Neural progenitor cell (in vitro differentiated cells): ENCODE measurements around the gene YARS1. TPM values are rescaled to one million over a fixed set of nuclear protein-coding genes. Genes with fewer than 3 reads are reported as not detected.

Source experiments
- DNase-seq: peaks from one replicate; pipeline ENCODE4 v3.0.0-alpha.2; 2016; ENCODE audit warnings: low spot score
- H2AFZ ChIP-seq: fragments of 200-600 bp; sonication (generic); replicated peaks from 2 replicates; pipeline ENCODE4 v1.6.1; 2016; ENCODE audit warnings: antibody characterized with exemption
- H3F3A ChIP-seq: fragments of 200-600 bp; sonication (generic); 2 replicates; pipeline ENCODE4 v1.6.1; 2016; ENCODE audit warnings: antibody characterized with exemption, low read depth
- H3K27ac ChIP-seq: fragments of 200-600 bp; sonication (generic); 2 replicates; pipeline ENCODE4 v1.5.1; 2016; ENCODE audit warnings: mild to moderate bottlenecking
- H3K27me3 ChIP-seq: fragments of 200-600 bp; sonication (generic); 2 replicates; pipeline ENCODE4 v1.6.1; 2016; ENCODE audit warnings: mild to moderate bottlenecking, moderate library complexity
- H3K36me3 ChIP-seq: fragments of 200-600 bp; sonication (generic); 2 replicates; pipeline ENCODE4 v1.5.1; 2016
- H3K4me1 ChIP-seq: fragments of 200-600 bp; sonication (generic); 2 replicates; pipeline ENCODE4 v1.6.1; 2016; ENCODE audit warnings: mixed run types
- H3K4me2 ChIP-seq: fragments of 200-600 bp; sonication (generic); 2 replicates; pipeline ENCODE4 v1.6.1; 2016
- H3K4me3 ChIP-seq: fragments of 200-600 bp; sonication (generic); 2 replicates; pipeline ENCODE4 v1.5.1; 2016
- H3K79me2 ChIP-seq: fragments of 200-600 bp; sonication (generic); 2 replicates; pipeline ENCODE4 v1.6.1; 2016; ENCODE audit warnings: low read depth
- H3K9ac ChIP-seq: fragments of 200-600 bp; sonication (generic); 2 replicates; pipeline ENCODE4 v1.6.1; 2016
- H3K9me3 ChIP-seq: fragments of 200-600 bp; sonication (generic); 2 replicates; pipeline ENCODE4 v1.5.1; 2016; ENCODE audit warnings: low read depth
- H4K20me1 ChIP-seq: fragments of 200-600 bp; sonication (generic); 2 replicates; pipeline ENCODE4 v1.6.1; 2016; ENCODE audit warnings: low read depth
- H3K27ac Mint-ChIP-seq: 3 replicates; pipeline ENCODE4 v1.8.0; 2021; ENCODE audit warnings: mixed read lengths
- H3K27me3 Mint-ChIP-seq: 2 replicates; pipeline ENCODE4 v1.8.0; 2022; ENCODE audit warnings: low read depth, mild to moderate bottlenecking, inconsistent platforms, moderate library complexity, mixed read lengths; ENCODE audit not compliant: insufficient read depth
- H3K36me3 Mint-ChIP-seq: 3 replicates; pipeline ENCODE4 v1.8.0; 2021; ENCODE audit warnings: mixed read lengths
- H3K4me1 Mint-ChIP-seq: 3 replicates; pipeline ENCODE4 v1.8.0; 2021; ENCODE audit warnings: mixed read lengths
- H3K4me3 Mint-ChIP-seq: 3 replicates; pipeline ENCODE4 v1.8.0; 2021; ENCODE audit warnings: mild to moderate bottlenecking, moderate library complexity, mixed read lengths
- H3K9me3 Mint-ChIP-seq: 3 replicates; pipeline ENCODE4 v1.8.0; 2020; ENCODE audit warnings: mixed read lengths
- EZH2 ChIP-seq: fragments of 200-600 bp; sonication (generic); IDR thresholded peaks from 2 replicates; pipeline ENCODE4 v1.6.1; 2017; ENCODE audit warnings: antibody characterized with exemption, mild to moderate bottlenecking, moderate library complexity
- EZH2phosphoT487 ChIP-seq: fragments of 200-600 bp; sonication (generic); IDR thresholded peaks from 2 replicates; pipeline ENCODE4 v1.6.1; 2017; ENCODE audit warnings: antibody characterized with exemption
- total RNA-seq: library from RNA; depleted of rRNA; stranded (reverse); fragments of >200 nt; gene quantifications from 2 replicates; pipeline ENCODE4 v1.2.3, GENCODE V29; 2015; ENCODE audit warnings: low replicate concordance
- TF ChIP-seq, protein P1 (sequence below): fragments of 200-600 bp; sonication (generic); IDR thresholded peaks from 2 replicates; pipeline ENCODE4 v1.5.1; 2017; ENCODE audit warnings: antibody characterized with exemption, mild to moderate bottlenecking

The YARS1 gene
- total RNA-seq, 1 donor from 2014 or later, result 38.2 TPM

- no peaks in the 10 kb centered on the region for H3K79me2 ChIP-seq
- H2AFZ ChIP-seq, result no peak overlapping the region
- H3K4me1 Mint-ChIP-seq, result peaks cover 7% of the 10 kb centered on the region
- H3K4me1 ChIP-seq, result no peaks in the 10 kb centered on the region
- TF ChIP-seq EZH2 (no peak), EZH2phosphoT487 (no peak)
- TF ChIP-seq, protein P1, sequence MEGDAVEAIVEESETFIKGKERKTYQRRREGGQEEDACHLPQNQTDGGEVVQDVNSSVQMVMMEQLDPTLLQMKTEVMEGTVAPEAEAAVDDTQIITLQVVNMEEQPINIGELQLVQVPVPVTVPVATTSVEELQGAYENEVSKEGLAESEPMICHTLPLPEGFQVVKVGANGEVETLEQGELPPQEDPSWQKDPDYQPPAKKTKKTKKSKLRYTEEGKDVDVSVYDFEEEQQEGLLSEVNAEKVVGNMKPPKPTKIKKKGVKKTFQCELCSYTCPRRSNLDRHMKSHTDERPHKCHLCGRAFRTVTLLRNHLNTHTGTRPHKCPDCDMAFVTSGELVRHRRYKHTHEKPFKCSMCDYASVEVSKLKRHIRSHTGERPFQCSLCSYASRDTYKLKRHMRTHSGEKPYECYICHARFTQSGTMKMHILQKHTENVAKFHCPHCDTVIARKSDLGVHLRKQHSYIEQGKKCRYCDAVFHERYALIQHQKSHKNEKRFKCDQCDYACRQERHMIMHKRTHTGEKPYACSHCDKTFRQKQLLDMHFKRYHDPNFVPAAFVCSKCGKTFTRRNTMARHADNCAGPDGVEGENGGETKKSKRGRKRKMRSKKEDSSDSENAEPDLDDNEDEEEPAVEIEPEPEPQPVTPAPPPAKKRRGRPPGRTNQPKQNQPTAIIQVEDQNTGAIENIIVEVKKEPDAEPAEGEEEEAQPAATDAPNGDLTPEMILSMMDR, result no peak
- peak overlapping the region; percentile 3 for H3K27ac ChIP-seq
- no peaks in the 10 kb centered on the region for H3F3A ChIP-seq
- peaks cover 4% of the 10 kb centered on the region for H3K36me3 ChIP-seq
- H3K27ac Mint-ChIP-seq, result no peak overlapping the region
- peaks cover 2% of the 10 kb centered on the region for H3K27me3 Mint-ChIP-seq
- no peak overlapping the region for H3K4me2 ChIP-seq
- no peaks in the 10 kb centered on the region for H4K20me1 ChIP-seq
- no peak overlapping the region for H3K4me3 Mint-ChIP-seq
- H3K27me3 ChIP-seq, result no peaks in the 10 kb centered on the region
- peak overlapping the region; percentile 3 for H3K9ac ChIP-seq
- no peaks in the 10 kb centered on the region for H3K9me3 Mint-ChIP-seq
- no peak overlapping the region for H3K4me3 ChIP-seq
- H3K36me3 Mint-ChIP-seq, result peaks cover 37% of the 10 kb centered on the region
- DNase-seq, result no peak
- no peaks in the 10 kb centered on the region for H3K9me3 ChIP-seq
Measured at GRCh38 chr1:32858136-32858535, 41.0 kb upstream of the YARS1 start.

GRCh38 chr1:32855861-32856617 is 38.9 kb upstream of the YARS1 start:
- no peaks in the 10 kb centered on the region for H3K9me3 ChIP-seq
- H3K36me3 Mint-ChIP-seq, result peaks cover 26% of the 10 kb centered on the region

DNA sequence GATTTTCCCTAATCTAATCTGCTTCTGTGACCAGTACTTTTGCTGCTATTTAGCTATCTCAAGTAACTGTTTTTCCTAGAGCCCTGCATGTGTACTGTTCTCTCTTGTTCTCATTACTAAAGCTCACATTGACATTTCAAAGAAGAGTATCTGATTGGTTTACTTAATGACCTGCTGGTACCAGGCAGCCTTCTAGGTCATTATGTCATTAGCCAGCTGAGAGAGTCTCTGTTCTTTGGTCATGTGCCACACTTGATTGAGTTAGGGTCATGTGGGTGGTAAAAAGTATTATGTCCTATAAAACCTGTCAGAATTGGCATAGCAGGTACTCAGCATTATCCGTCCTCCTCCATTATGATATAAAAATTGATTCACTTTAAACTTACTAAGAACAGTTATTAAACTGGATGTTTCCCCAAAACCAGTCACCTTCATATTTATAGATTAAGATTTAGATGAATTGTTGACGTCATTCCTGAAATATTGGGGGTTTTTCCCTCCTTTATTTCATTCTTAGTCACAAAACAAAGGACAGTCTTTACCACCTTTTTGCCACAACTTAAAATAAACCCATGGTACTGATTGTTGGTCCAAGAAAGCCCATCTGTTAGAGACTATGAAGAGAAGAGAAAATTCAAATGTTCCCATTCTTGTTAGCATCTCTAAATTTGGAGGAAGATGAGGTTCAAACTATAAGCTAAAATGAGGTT is 31.4 kb upstream of the YARS1 start:
- Mint-ChIP-seq H3K9me3 (peaks cover 3% of the 10 kb centered on the region), H3K4me1 (no peaks in the 10 kb centered on the region), H3K27me3 (peaks cover 4% of the 10 kb centered on the region), H3K36me3 (peaks cover 25% of the 10 kb centered on the region), H3K27ac (no peak overlapping the region), H3K4me3 (no peak overlapping the region)
- H2AFZ ChIP-seq, result no peak overlapping the region
- H3K79me2 ChIP-seq, result no peaks in the 10 kb centered on the region
- peaks cover 18% of the 10 kb centered on the region for H3F3A ChIP-seq
- no peaks in the 10 kb centered on the region for H3K27me3 ChIP-seq
- no peak overlapping the region for H3K4me3 ChIP-seq
- no peak for DNase-seq
- no peak overlapping the region for H3K27ac ChIP-seq
- no peaks in the 10 kb centered on the region for H3K4me1 ChIP-seq
- H4K20me1 ChIP-seq, result no peaks in the 10 kb centered on the region
- no peaks in the 10 kb centered on the region for H3K36me3 ChIP-seq
- no peak overlapping the region for H3K9ac ChIP-seq
- H3K9me3 ChIP-seq, result no peaks in the 10 kb centered on the region
- TF ChIP-seq EZH2 (no peak), EZH2phosphoT487 (no peak)
- TF ChIP-seq, protein P1, result no peak
- no peak overlapping the region for H3K4me2 ChIP-seq

More at GRCh38 chr1:32855861-32856617, 38.9 kb upstream of the YARS1 start:
- Mint-ChIP-seq H3K27ac (no peak overlapping the region), H3K4me3 (no peak overlapping the region), H3K4me1 (no peaks in the 10 kb centered on the region), H3K9me3 (no peaks in the 10 kb centered on the region), H3K27me3 (peaks cover 2% of the 10 kb centered on the region)
- Histone ChIP-seq H3K4me1 (no peaks in the 10 kb centered on the region), H2AFZ (no peak overlapping the region), H3K27me3 (no peaks in the 10 kb centered on the region), H3K79me2 (no peaks in the 10 kb centered on the region), H3K4me3 (no peak overlapping the region), H3K36me3 (peaks cover 4% of the 10 kb centered on the region), H3F3A (no peaks in the 10 kb centered on the region), H3K4me2 (no peak overlapping the region), H3K27ac (no peak overlapping the region), H4K20me1 (no peaks in the 10 kb centered on the region), H3K9ac (no peak overlapping the region)
- DNase-seq, result no peak
- TF ChIP-seq, protein P1, result no peak
- TF ChIP-seq EZH2 (no peak), EZH2phosphoT487 (no peak)
